GM12878 (cell line): ENCODE data around the gene IGFBP2. TPM values are rescaled to one million over a fixed set of nuclear protein-coding genes. Genes with fewer than 3 reads are reported as not detected.

Experiments
- ATAC-seq: fragments of 200-7000 bp; cut with Tn5 transposase; 3 replicates; pipeline ENCODE4 v1.9.1; 2020; ENCODE audit warnings: mild to moderate bottlenecking, moderate library complexity
- BruUV-seq: library from RNA; stranded (reverse); fragments of 400-500 nt; replicated peaks from 2 replicates; lab custom pipeline; 2021; lab: Mats Ljungman, UMichigan
- CTCF ChIA-PET: fragments of 300-600 bp; sonication (Branson Sonifier 250); formaldehyde crosslinking; extraction: SDS; loops from one replicate; lab custom pipeline; 2021; ENCODE audit warnings: inconsistent platforms; lab: Yijun Ruan, JAX
- POLR2A ChIA-PET: fragments of 350-600 bp; formaldehyde crosslinking; extraction: SDS; loops from one replicate; lab custom pipeline; 2021; ENCODE audit warnings: inconsistent platforms; lab: Charles Lee
- RAD21 ChIA-PET: fragments of 300-600 bp; sonication (Branson Sonifier 250); formaldehyde crosslinking; loops from one replicate; lab custom pipeline; 2023; ENCODE audit warnings: antibody characterized with exemption; ENCODE audit not compliant: unreplicated experiment; lab: Charles Lee
- SMC1A ChIA-PET: fragments of 300-600 bp; sonication (Branson Sonifier 250); formaldehyde crosslinking; loops from one replicate; lab custom pipeline; 2023; ENCODE audit not compliant: unreplicated experiment, uncharacterized antibody; lab: Charles Lee
- DNase-seq: peaks from one replicate; pipeline ENCODE4 v3.0.0-alpha.2; 2011; ENCODE audit warnings: low read depth, low spot score
- FAIRE-seq: peaks from 3 replicates; lab custom pipeline; 2011; peaks lifted over from hg19 to GRCh38; lab: Jason Lieb, UNC
- H2AFZ ChIP-seq: 2 replicates; pipeline ENCODE4 v1.6.0; 2011; ENCODE audit warnings: low read depth, low read length, control low read depth; ENCODE audit not compliant: control insufficient read depth
- H3K27ac ChIP-seq: 2 replicates; pipeline ENCODE4 v1.5.1; 2011; ENCODE audit warnings: control low read depth; ENCODE audit not compliant: control insufficient read depth, insufficient read depth
- H3K27me3 ChIP-seq, 2 experiments: replicated peaks in 1 of 2; 2 replicates each; pipeline versions ENCODE4 v1.6.0 to v1.6.1; 2011; ENCODE audit warnings: low read length in 1 of 2; ENCODE audit not compliant: control insufficient read depth in 2 of 2, insufficient read depth in 2 of 2
- H3K36me3 ChIP-seq, 2 experiments: 2 replicates each; pipeline ENCODE4 v1.5.1; 2011; ENCODE audit warnings: low read length in 1 of 2; ENCODE audit not compliant: control insufficient read depth in 2 of 2, insufficient read depth in 2 of 2
- H3K4me1 ChIP-seq: 2 replicates; pipeline ENCODE4 v1.6.1; 2011; ENCODE audit warnings: mild to moderate bottlenecking, low read length, moderate library complexity, mixed read lengths; ENCODE audit not compliant: control insufficient read depth, insufficient read depth
- H3K4me2 ChIP-seq: 2 replicates; pipeline ENCODE4 v1.6.0; 2011; ENCODE audit warnings: control low read depth; ENCODE audit not compliant: control insufficient read depth, insufficient read depth
- H3K4me3 ChIP-seq: fragments of 200-600 bp; sonication (generic); 2 replicates; pipeline ENCODE4 v1.5.1; 2016
- H3K79me2 ChIP-seq: 2 replicates; pipeline ENCODE4 v1.6.0; 2011; ENCODE audit warnings: low read length; ENCODE audit not compliant: control insufficient read depth, insufficient read depth
- H3K9ac ChIP-seq: 2 replicates; pipeline ENCODE4 v1.8.0; 2011; ENCODE audit warnings: low read length, control low read depth, mixed read lengths; ENCODE audit not compliant: control insufficient read depth, insufficient read depth
- H3K9me3 ChIP-seq: replicated peaks from 3 replicates; pipeline ENCODE4 v1.5.1; 2011; ENCODE audit warnings: mild to moderate bottlenecking, low read length; ENCODE audit not compliant: control insufficient read depth, insufficient read depth
- H4K20me1 ChIP-seq: 2 replicates; pipeline ENCODE4 v1.6.0; 2011; ENCODE audit not compliant: control insufficient read depth, insufficient read depth
- BACH1 ChIP-seq: fragments of 450-650 bp; IDR thresholded peaks from 2 replicates; pipeline ENCODE4 v1.6.1; 2017; ENCODE audit warnings: mild to moderate bottlenecking, borderline replicate concordance
- CBX3 ChIP-seq: fragments of 200-600 bp; sonication (generic); IDR thresholded peaks from 2 replicates; pipeline ENCODE4 v1.6.1; 2016; ENCODE audit warnings: low read depth, borderline replicate concordance
- MTA2 ChIP-seq: fragments of 450-650 bp; IDR thresholded peaks from 2 replicates; pipeline ENCODE4 v1.6.1; 2016; ENCODE audit warnings: low read depth, mild to moderate bottlenecking, moderate library complexity
- SMAD1 ChIP-seq: fragments of 450-650 bp; IDR thresholded peaks from 2 replicates; pipeline ENCODE4 v1.6.1; 2018; ENCODE audit warnings: mild to moderate bottlenecking, low read depth; ENCODE audit not compliant: partially characterized antibody
- WGBS: methylation state at CpG from one replicate; pipeline ENCODE4 v1.1.6; 2016; ENCODE audit warnings: low lambda C conversion rate; ENCODE audit not compliant: insufficient replicate concordance, insufficient coverage; ENCODE audit errors: missing lambda C conversion rate; 5-methylcytosine and 5-hydroxymethylcytosine counted together
- in situ Hi-C: fragments of 300-500 bp; cut with MboI; formaldehyde crosslinking; loops from 9 replicates; pipeline ENCODE4 v1.14.3; 2018; ENCODE audit warnings: mixed read lengths
- intact Hi-C: fragments of 100-400 bp; cut with micrococcal nuclease; formaldehyde crosslinking; loops from one replicate; pipeline ENCODE4 v1.14.2; 2022; ENCODE audit not compliant: unreplicated experiment
- polyA plus RNA-seq, 11 experiments: library from polyadenylated mRNA; depleted of rRNA in 4 of 11; unstranded in 6 of 11; stranded (reverse) in 5 of 11; fragments of >200 nt; fragmentation: Nextera tagmentation in 4 of 11; fragmentation: Illumina TruSeq in 1 of 11; extraction: Ambion mirVana in 4 of 11; extraction: Trizol in 1 of 11; gene quantifications; 1 replicate in 1 of 11; 2 replicates in 10 of 11; pipeline versions ENCODE4 v1.2.1 to v1.2.3, GENCODE V29; 2011 to 2016; ENCODE audit warnings: inconsistent platforms in 2 of 11, missing spikeins in 2 of 11, low read depth in 1 of 11
- total RNA-seq, 4 experiments: library from RNA; depleted of rRNA in 3 of 4; stranded (reverse); fragments of >200 nt in 3 of 4; fragmentation: Illumina TruSeq in 1 of 4; extraction: Trizol in 1 of 4; gene quantifications; 2 replicates each; pipeline versions ENCODE4 v1.2.1 to v1.2.3, GENCODE V29; 2013 to 2021
- TF ChIP-seq, protein P1 (sequence below): fragments of 450-650 bp; IDR thresholded peaks from 2 replicates; pipeline ENCODE4 v1.6.1; 2016; ENCODE audit warnings: mild to moderate bottlenecking, moderate library complexity, borderline replicate concordance

Gene IGFBP2
- total and polyA plus RNA-seq, 10 of the 15 experiments (the other 5 are each of a cell fraction or from before 2014, with no cell fraction given): 0.11 to 1.5 (median 0.38) TPM; not detected in 5

- no peaks in the 10 kb centered on the region for H4K20me1 ChIP-seq
- no peak overlapping the region for H3K4me3 ChIP-seq
- no TSS peak for BruUV-seq
- in situ Hi-C loops (loop anchor here (5.0 kb wide), 2 partner anchors 833 to 1033 kb away; no protein-coding TSS in a partner anchor), intact Hi-C loops (no loop called here)
- ATAC-seq (no peak), FAIRE-seq (no peak), DNase-seq (no peak)
- no peak overlapping the region for H3K4me2 ChIP-seq
- no peak overlapping the region for H3K27ac ChIP-seq
- ChIA-PET POLR2A (no interaction called here), RAD21 (no interaction called here), CTCF (no interaction called here), SMC1A (no interaction called here)
- no peaks in the 10 kb centered on the region for H3K36me3 ChIP-seq
- no peaks in the 10 kb centered on the region for H3K27me3 ChIP-seq
- TF ChIP-seq BACH1 (no peak), SMAD1 (no peak), CBX3 (no peak), MTA2 (no peak)
- TF ChIP-seq, protein P1, sequence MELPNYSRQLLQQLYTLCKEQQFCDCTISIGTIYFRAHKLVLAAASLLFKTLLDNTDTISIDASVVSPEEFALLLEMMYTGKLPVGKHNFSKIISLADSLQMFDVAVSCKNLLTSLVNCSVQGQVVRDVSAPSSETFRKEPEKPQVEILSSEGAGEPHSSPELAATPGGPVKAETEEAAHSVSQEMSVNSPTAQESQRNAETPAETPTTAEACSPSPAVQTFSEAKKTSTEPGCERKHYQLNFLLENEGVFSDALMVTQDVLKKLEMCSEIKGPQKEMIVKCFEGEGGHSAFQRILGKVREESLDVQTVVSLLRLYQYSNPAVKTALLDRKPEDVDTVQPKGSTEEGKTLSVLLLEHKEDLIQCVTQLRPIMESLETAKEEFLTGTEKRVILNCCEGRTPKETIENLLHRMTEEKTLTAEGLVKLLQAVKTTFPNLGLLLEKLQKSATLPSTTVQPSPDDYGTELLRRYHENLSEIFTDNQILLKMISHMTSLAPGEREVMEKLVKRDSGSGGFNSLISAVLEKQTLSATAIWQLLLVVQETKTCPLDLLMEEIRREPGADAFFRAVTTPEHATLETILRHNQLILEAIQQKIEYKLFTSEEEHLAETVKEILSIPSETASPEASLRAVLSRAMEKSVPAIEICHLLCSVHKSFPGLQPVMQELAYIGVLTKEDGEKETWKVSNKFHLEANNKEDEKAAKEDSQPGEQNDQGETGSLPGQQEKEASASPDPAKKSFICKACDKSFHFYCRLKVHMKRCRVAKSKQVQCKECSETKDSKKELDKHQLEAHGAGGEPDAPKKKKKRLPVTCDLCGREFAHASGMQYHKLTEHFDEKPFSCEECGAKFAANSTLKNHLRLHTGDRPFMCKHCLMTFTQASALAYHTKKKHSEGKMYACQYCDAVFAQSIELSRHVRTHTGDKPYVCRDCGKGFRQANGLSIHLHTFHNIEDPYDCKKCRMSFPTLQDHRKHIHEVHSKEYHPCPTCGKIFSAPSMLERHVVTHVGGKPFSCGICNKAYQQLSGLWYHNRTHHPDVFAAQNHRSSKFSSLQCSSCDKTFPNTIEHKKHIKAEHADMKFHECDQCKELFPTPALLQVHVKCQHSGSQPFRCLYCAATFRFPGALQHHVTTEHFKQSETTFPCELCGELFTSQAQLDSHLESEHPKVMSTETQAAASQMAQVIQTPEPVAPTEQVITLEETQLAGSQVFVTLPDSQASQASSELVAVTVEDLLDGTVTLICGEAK: no peak
- no peaks in the 10 kb centered on the region for H3K4me1 ChIP-seq
- H3K79me2 ChIP-seq: no peaks in the 10 kb centered on the region
- 28% methylated on average over 21 of the region's 21 CpGs for WGBS
- H3K9me3 ChIP-seq: no peaks in the 10 kb centered on the region
- no peak overlapping the region for H2AFZ ChIP-seq
- H3K9ac ChIP-seq: no peak overlapping the region
These were observed 45.8 kb downstream of the IGFBP2 start for GRCh38 chr2:216678813-216679657.
